CD4-positive, alpha-beta T cell treated with Interleukin-4 for 1 hour (primary cell): Measurements from ENCODE around the gene LTB4R2.
A peak's percentile ranks its signal among the peaks of the same experiment; 100 is the strongest.

Experiments used
- DNase-seq, 2 donors: peaks; one replicate each; pipeline ENCODE4 v3.0.0-alpha.2; 2020 to 2022

The LTB4R2 gene

DNA sequence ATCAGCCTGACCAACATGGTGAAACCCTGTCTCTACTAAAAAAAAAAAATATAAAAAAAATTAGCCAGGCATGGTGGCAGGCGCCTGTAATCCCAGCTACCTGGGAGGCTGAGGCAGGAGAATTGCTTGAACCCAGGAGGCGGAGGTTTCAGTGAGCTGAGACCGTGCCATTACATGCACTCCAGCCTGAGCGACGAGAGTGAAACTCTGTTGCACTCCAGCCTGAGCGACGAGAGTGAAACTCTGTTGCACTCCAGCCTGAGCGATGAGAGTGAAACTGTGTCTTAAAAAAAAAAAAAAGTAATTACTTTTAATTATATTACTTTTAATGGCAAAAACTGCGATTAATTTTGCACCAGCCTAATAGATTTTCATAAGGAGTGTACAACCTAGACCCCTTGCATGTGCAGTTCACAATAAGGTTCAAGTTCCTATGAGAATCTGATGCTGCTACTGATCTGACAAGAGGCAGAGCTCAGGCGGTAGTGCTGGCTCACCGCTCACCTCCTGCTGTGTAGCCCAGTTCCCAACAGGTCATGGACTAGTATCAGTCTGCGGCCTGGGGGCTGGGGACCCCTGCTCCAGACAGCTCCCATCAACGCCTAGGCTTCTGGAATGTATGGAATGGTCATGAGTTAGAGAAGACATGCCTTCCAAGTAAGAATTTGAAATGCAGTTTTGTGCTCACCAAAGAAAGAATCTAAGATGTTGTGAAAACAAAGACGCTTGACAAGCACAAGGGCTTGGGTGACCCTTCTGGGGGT lies 11.5 kb downstream of the LTB4R2 start:
- DNase-seq, result no peak

DNA sequence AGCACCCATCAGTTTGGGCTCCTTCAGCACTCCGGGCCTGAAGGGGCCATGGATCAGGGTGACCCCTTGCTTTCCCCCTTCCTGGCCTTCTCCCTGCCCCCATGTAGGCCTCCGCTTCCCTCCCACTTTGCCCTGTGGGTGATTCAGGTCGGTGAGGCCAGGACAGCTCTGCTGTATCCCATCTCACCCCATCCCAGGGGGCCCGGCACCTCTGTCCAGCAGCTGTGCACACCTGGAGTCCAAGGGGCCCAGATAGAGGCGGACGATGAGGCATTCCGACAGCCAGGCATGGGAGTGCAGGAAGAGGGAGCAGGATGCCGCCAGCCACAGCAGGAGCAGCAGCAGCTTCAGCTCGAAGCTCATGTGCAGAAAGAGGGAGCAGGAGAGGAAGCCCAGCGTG lies 12.7 kb downstream of the LTB4R2 start:
- no peak for DNase-seq

DNA sequence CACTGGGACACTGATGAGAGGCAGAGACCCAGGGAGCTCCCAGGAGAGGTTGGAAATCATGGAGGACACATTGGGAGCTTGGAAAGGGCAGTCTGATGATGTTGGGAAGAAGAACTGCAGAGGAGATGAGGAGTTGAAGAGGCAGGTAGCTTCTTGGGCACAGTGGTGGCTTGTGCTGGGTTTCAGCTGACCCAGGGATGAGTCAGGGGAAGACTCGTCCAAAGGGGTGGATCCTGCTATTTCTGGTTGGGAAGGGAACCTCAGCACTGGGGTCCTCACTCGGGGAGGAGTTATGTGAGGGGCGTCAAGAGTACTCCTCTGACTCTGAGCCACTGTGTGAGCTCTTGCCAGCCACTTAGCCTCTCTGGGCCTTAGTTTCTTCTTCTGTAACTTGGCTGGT lies 13.4 kb downstream of the LTB4R2 start:
- no peak for DNase-seq

DNA sequence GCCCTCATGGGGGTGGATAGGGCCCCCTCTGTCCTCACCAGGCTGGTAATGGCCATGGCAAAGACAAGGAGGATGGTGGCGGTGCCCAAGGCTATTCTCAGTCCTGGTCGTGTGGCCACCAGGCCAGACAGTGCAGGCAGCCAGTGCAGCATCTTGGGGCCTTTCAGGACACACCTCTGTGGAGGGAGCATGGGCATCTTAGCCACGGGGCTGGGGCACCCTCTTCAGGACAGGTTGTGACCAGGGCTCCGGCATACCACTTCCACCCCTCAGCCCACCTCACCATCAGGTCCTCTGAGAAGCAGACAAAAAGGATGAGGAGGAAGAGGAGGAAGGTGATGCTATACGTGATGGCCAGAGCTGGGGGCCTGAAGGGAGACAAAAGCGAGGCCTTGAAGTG lies 14.1 kb downstream of the LTB4R2 start:
- no peak for DNase-seq

DNA sequence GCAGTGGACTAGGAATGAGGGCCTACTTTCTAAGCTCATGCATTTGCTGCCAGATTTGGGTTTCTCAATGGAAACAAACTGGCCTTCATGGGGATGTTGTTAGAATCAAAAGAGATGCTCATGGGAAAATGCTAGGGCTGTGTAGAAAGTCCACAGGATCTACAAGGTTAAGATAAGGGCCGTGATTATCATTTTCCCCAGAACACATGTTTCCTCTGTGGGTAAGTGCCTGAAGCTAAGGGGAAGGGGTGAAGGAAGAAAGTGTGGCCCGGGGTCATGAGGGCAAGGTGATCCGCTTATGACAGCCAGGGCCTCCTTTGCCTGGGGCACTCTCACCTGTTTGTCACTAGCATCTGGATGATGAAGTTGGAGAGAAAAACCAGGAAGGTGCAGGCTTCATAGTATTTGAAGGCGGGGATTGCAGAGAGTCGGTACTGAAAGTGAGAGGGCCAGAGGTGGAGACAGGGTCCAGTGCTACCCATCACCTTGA lies 15.1 kb downstream of the LTB4R2 start:
- DNase-seq, result no peak

DNA sequence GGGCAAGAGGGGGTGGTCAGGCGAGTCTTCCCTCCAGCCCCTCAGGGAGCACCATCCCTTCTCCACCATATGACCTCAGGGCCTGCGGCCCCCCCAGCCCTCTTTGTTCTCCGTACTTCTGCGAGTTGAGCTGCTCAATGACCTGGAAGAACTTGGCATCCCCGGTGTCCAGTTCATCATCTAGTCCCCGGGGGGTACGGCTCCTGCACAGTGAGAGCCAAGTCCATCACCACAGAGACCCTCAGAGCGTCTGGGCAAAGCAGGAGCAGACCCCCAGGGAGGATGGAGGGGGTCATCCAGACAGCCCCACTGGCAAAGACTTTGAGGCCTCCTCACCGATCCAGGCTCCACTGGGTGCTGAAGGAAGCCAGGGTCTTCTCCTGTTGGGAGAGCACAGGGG lies 16.0 kb downstream of the LTB4R2 start:
- no peak for DNase-seq

DNA sequence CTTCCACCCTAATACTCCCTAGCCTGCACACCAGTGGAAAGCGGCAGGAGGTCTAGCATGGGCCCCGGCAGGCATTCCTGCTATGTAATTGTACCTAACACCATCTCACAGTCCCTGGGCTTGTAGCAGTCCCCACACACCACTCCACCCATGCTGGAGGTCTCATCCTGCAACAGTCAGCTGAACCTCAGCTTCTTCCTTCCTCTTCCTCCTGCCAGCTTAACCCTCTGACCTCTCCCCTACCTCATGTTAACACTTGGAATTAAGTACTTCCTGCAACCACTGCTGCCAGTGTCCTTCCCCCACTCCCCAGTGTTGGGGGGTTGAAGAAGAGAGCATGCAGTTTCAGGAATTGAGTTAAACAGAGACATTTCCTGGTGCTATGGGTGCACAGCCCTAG lies 17.4 kb downstream of the LTB4R2 start:
- DNase-seq, result no peak

DNA sequence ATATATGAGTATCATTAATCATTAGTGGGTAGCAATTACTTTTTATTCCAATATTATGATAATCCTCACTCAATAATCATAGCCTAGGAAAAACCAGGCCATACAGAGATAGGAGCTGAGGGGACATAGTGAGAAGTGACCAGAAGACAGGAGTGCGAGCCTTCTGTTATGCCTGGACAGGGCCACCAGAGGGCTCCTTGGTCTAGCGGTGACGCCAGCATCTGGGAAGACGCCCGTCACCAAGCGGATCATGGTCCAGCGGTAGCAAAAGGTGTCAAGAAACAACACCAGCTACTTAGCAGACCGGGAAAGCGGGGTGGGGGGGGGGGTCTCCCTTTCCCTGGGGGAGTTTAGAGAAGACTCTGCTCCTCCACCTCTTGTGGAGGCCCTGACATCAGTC lies 18.0 kb downstream of the LTB4R2 start:
- DNase-seq, result peak in 1 of 2 donors; percentile 46

DNA sequence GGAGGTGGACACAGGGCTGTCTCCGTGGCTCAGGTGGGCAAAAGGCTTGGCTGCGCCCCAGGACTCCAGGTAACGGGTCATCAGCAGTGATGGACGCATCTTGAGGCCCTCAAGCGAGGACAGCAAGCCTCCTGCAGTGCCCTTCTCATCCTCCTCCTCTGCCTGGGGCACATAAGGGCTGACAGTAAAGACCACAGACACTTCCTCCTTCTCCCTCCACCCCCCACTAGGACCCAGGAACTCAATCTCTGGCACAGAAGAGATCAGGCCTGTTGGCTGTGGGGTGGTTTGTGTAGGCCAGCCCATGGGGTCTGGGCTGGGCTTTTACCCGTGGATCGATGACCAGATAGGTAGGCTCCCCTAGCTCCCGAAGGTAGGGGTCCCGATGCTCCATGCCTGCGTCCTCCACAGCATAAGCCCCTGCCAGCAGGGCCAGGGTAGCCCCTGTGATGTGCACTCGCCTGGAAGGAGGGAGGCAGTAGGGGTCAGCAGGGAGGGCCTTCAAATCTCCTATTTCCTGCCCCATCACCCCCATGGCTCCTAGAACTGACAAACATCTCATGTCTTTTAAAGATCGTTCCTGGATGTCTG lies 19.2 kb downstream of the LTB4R2 start:
- DNase-seq, result no peak

DNA sequence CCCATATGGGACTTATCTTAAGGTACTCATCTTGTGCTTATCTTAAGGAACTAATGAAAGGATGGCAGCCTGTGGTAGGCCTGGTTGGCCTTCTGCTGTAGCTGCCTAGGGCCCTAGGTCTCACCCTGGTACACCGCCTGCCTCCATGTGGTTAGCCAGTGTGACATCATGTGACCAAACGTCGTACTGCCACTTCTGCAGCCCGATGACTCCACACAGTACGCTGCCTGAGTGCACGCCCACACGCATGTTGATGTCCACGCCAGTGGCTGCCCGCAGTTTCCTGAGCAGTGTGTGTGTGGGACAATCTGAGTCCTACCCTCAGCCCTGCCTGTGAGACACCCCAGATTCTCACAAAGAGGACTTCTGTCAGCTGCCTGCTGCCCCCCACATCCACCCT lies 19.8 kb downstream of the LTB4R2 start:
- DNase-seq, result peak; percentile 78 to 84

DNA sequence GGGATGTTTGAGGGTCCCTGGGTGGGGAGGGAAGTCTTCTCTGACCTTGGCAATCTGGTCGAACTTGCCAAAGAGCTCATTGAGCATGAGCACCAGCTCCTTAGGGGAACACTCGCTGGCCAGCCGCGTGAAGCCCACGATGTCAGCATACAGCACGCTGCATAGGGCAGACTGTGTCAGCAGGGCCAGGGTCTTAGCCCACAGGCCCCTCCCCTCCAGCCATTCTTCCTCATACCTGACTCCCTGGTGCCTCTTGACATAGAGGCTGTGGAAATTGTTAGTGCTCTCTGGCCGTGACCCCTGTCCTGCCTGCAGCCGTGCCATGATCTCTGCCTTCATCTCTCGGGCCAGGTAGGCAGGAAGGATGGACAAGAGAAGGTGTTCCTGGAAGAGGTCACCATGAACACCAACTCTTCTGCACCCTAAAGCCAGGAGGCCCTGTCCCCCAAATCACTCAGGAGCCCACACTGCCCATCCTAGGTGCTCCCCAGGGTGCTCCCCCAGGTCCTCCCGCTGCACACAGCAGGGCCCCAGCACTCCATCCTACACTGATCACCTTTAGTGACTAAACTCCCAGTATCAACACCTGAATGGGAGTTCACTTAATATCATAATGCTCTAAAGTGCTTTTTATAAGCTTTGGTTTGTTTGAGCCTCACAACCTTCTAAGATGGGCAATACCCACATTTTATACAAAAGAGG lies 21.2 kb downstream of the LTB4R2 start:
- DNase-seq, result no peak

DNA sequence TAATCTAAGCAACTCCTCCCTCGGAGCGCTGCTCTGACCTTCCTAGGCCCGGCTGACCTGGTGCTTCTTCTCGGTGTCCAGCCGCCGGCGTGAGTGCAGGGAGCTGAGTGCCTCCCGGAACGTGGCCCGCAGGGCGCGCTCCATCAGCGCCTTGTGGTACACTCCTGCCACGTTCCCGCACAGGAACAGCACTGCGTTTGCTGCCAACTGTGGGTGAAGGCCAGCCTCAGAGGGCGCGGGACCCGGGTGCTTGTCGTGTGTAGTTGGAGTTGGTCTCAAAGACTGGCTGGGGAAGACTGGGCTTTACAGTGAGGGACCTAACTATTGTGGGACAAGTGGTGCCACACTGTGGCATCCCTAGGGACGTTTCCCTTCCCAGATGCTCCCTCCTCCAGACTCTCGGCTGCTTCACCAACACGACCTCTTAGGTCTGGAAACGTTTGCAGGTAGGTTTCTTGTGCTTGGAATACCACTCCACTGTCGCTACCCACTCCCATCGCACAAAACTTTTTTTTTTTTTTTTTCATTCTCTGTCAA lies 21.9 kb downstream of the LTB4R2 start:
- DNase-seq, result no peak

DNA sequence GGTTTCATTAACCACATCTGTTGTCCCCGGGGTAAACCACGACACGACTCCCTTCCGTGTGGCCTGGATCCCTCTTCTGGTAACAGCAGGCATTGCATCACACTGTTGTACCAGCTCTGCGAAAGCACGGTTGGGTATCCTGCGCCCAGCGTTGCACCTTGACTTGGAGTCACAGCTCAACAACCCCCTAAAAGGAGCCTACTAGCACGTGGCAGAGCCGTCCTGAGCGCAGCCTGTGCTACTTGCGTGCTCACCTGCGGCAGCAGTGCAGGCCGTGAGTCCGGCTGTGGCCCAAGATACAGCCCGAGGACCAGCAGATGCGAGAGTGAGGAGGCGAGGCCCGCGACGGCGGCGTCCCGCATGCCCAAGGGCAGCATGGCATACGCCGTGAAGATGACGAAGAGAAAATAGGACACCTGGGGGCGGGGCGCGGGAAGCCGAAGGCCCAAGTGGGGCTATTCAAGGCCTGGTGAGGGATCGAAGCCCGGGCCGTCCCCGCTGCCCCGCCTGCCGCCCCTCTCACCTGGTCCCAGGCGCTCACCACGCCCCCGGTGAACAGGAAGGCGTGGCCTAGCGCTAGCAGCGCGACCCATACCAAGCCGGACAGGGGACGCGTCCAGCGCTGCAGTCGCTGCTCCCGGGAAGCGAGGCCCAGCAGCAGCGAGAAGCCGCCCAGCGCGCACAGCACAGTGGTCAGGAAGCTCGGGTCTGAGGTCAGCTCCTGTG lies 22.5 kb downstream of the LTB4R2 start:
- DNase-seq, result peak; percentile 92 to 94

DNA sequence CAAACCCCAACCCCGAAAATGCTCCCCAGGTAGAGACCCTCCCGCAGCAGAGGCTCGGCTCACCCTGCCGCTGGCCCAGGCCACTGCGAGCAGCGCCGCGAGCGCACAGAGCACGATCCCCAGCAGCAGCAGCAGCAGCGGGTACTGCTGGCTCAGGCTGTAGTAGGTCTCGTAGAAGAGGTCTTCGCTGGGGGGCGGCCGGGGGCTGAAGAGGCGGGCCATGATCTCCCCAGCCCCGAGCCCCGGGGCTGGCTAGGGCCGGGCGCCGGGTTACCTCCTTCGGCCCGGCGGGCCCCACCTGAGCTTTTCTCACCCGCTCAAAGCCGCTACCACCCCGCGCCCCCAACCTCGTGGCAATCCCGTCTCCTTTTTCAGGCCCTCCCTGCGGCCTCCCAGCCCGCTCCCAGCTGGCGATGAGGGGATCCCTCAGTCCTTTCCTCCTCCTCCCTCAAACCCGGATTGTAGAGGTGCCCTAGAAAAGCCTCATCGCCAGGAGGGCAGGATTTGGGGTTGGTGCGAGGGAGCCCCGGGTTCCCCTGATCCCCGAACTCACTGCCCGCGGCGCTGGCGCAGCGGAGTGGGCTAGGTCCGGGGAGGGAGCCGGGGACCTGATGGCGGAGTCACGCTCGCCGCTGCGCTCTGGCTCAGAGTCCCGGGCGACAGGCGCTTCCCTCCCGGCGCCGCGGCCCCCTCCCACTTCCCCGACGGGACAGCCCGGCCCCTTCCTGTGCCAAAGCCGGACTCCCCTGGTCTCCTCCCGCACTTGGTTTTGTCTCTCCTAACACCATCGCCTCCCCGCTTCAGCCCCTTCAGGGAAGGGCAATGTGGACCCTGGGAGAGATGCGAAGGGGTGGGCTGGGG lies 24.7 kb downstream of the LTB4R2 start, which contains the start of gene ADCY4:
Gene ADCY4 (minus strand): TSS at position 641 of the 861 bp plus-strand sequence. CDS start 419 bp downstream, at position 222.
- no peak for DNase-seq

DNA sequence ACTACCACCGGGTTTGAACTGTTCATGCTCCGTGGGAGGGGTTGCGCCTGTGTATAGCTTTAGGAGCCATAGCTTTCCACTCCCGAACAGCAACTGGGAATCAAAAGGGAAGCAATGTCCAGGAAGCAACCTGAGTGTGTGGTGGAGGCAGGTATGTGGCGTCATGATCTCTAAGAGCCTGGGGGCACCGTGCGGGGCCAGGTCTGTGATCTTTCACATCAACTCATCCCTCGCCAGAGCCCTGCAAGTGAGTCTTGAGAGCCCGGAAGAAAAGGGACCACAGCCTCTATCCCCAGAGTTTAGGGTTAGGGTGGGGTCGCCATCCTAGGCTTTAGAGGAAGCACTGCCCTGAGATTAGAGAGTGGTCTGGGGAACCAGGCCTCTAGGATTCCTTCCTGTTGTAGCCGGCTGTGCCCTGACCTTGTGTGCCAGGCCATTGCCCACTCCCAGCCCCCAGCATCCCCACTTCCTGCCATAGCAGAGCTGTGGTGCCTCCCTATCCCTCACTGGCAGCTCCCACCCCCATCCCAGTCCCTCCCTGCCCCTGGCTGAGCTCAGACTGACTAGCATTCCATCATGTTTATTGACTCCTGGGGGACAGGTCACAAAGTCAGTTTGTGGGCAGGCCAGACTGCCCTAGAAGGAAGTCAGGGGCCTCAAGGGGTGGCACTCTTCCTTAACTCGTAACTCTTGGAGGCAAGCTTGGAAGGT lies 25.7 kb downstream of the LTB4R2 start:
- DNase-seq, result no peak

DNA sequence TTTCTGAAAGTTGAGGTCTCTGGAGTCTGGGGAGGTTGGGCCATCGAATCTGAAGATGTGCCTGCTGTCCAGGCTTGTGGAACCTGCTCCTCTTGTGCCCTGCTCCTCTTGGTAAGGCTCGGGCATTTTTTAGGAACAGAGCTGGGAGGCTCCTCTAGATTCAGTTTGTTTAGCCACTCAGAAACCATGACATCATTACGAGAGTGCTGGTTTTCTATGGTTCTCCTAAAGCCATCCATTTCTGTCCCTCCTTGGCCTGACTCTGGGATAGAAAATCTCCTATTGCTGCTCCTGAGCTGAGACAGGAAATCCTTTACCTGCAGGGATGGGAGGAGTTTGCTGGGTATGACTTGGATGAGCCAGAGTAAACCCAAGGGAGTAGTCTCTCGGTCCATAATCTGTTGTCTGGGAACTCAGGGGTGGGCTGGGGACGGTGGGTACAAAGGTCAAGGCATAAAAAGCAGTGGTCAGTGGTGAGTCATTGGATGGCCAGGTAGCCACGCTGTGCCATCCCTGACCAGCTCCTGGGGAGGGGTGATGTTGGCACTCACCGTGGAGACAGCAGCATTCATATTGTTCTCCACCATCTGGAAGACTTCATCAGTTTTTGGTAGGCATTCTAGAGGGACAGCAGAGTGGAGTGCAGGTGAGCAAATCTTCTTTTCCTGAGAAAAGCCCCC lies 27.3 kb downstream of the LTB4R2 start:
- DNase-seq, result no peak

DNA sequence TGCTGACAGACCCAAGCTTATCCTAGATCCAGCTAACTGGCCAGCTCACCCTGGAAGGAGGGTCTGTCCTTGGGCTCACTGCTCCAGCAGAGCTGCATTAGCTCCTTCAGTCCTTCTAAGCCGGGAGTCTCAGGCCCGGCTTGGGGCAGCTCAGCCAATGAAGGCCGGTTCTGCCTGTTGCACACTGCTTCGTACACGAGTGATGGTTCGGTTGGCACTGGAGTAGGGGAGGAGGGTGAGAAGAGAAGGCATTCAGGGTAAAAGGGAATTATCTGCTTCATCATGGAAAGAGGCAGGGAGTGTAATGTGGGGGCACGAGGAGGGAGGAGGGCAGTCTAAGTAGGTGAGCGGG lies 27.9 kb downstream of the LTB4R2 start:
- no peak for DNase-seq

DNA sequence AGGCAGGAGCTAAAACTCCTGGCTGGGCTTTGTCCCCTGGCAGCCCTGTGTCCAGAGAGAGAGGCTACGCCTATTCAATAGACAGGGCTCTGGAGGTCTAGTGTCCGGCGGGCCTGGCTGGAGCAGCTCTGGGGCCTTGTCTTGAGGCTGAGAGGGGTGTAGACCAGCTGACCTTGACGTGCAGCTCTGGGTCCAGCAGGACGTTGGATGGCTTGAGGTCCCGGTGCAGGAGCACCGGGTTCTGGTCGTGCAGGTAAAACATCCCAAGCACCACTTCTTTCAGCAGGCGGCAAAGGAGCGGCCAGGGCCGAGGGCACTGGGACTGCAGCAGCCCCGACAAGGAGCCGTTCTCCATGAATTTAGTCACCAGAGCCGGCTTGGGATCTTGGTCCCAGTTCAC lies 28.9 kb downstream of the LTB4R2 start:
- no peak for DNase-seq

DNA sequence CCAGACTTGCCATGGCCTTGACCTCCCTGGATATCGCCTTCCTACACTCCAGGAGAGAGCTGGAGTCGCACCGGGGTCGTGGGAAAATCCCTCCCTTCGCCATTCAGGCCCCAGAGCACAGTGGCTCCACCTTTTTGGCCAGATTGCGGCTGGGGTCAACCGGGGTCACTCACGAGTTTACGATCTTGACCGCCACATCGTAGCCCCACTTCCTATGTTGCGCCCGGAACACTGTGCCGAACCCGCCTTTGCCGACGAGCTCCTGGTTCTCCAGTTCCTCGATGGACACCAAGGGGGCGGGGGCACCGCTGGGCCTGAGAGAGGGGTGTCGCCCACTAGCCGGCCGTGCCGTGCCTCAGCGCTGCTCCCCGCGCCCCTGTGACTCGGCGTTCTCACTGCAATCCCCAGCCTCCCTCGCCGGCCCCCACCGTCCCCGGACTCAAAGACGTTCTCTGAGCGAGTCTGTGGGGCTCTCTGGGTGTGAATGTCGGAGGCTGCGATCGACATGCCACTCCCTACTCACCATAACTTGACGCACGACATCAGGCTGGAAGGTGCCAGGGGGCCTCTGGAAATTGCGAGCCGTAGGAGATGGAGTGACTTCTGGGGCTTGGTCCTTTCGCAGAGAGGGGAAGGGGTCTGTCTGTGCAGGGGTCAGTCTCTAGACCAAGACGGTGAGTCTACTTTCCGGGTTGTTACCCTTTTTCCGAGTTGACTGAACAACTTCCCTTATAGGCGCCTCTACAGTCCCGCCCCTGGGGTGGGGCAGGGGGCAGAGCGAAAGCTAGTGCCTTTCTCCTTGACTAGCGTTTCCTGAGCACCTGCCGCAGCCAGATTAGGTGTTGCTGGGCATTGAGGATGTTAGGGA lies 29.6 kb downstream of the LTB4R2 start, which contains the start of gene RIPK3:
Gene RIPK3 (minus strand): TSS at position 708 of the 868 bp plus-strand sequence. CDS start 165 bp downstream, at position 543.
- DNase-seq, result peak; percentile 67 to 68

DNA sequence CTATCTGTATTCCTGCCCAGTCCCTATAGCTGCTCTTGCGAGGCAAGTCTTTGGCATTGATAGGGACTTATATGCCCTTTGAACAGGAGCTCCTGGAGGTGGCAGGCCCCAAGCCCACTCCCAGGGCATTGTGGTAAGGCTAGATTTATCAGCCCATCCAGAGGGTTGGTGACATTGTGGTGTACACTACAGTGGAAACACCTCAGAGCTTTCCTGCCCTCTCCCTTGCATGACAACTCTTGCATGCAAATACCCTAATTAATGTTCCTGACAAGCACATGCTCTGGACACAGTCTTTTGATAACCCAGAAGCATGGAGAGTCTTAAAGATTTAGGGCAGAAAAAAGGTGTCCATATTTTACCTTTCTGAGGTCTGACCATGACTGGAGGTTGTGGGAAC lies 30.7 kb downstream of the LTB4R2 start:
- DNase-seq, result no peak
